GM12878 (cell line): ENCODE results near the gene PES1. TPM values are rescaled to one million over a fixed set of nuclear protein-coding genes. Genes with fewer than 3 reads are reported as not detected.

Source experiments
- ATAC-seq: fragments of 200-7000 bp; cut with Tn5 transposase; 3 replicates; pipeline ENCODE4 v1.9.1; 2020; ENCODE audit warnings: mild to moderate bottlenecking, moderate library complexity
- BruUV-seq: library from RNA; stranded (reverse); fragments of 400-500 nt; replicated peaks from 2 replicates; lab custom pipeline; 2021; lab: Mats Ljungman, UMichigan
- CTCF ChIA-PET: fragments of 300-600 bp; sonication (Branson Sonifier 250); formaldehyde crosslinking; extraction: SDS; loops from one replicate; lab custom pipeline; 2021; ENCODE audit warnings: inconsistent platforms; lab: Yijun Ruan, JAX
- POLR2A ChIA-PET: fragments of 350-600 bp; formaldehyde crosslinking; extraction: SDS; loops from one replicate; lab custom pipeline; 2021; ENCODE audit warnings: inconsistent platforms; lab: Charles Lee
- RAD21 ChIA-PET: fragments of 300-600 bp; sonication (Branson Sonifier 250); formaldehyde crosslinking; loops from one replicate; lab custom pipeline; 2023; ENCODE audit warnings: antibody characterized with exemption; ENCODE audit not compliant: unreplicated experiment; lab: Charles Lee
- SMC1A ChIA-PET: fragments of 300-600 bp; sonication (Branson Sonifier 250); formaldehyde crosslinking; loops from one replicate; lab custom pipeline; 2023; ENCODE audit not compliant: unreplicated experiment, uncharacterized antibody; lab: Charles Lee
- DNase-seq: peaks from one replicate; pipeline ENCODE4 v3.0.0-alpha.2; 2011; ENCODE audit warnings: low read depth, low spot score
- FAIRE-seq: peaks from 3 replicates; lab custom pipeline; 2011; peaks lifted over from hg19 to GRCh38; lab: Jason Lieb, UNC
- H2AFZ ChIP-seq: 2 replicates; pipeline ENCODE4 v1.6.0; 2011; ENCODE audit warnings: low read depth, low read length, control low read depth; ENCODE audit not compliant: control insufficient read depth
- H3K27ac ChIP-seq: 2 replicates; pipeline ENCODE4 v1.5.1; 2011; ENCODE audit warnings: control low read depth; ENCODE audit not compliant: control insufficient read depth, insufficient read depth
- H3K27me3 ChIP-seq, 2 experiments: replicated peaks in 1 of 2; 2 replicates each; pipeline versions ENCODE4 v1.6.0 to v1.6.1; 2011; ENCODE audit warnings: low read length in 1 of 2; ENCODE audit not compliant: control insufficient read depth in 2 of 2, insufficient read depth in 2 of 2
- H3K36me3 ChIP-seq, 2 experiments: 2 replicates each; pipeline ENCODE4 v1.5.1; 2011; ENCODE audit warnings: low read length in 1 of 2; ENCODE audit not compliant: control insufficient read depth in 2 of 2, insufficient read depth in 2 of 2
- H3K4me1 ChIP-seq: 2 replicates; pipeline ENCODE4 v1.6.1; 2011; ENCODE audit warnings: mild to moderate bottlenecking, low read length, moderate library complexity, mixed read lengths; ENCODE audit not compliant: control insufficient read depth, insufficient read depth
- H3K4me2 ChIP-seq: 2 replicates; pipeline ENCODE4 v1.6.0; 2011; ENCODE audit warnings: control low read depth; ENCODE audit not compliant: control insufficient read depth, insufficient read depth
- H3K4me3 ChIP-seq: fragments of 200-600 bp; sonication (generic); 2 replicates; pipeline ENCODE4 v1.5.1; 2016
- H3K79me2 ChIP-seq: 2 replicates; pipeline ENCODE4 v1.6.0; 2011; ENCODE audit warnings: low read length; ENCODE audit not compliant: control insufficient read depth, insufficient read depth
- H3K9ac ChIP-seq: 2 replicates; pipeline ENCODE4 v1.8.0; 2011; ENCODE audit warnings: low read length, control low read depth, mixed read lengths; ENCODE audit not compliant: control insufficient read depth, insufficient read depth
- H3K9me3 ChIP-seq: replicated peaks from 3 replicates; pipeline ENCODE4 v1.5.1; 2011; ENCODE audit warnings: mild to moderate bottlenecking, low read length; ENCODE audit not compliant: control insufficient read depth, insufficient read depth
- H4K20me1 ChIP-seq: 2 replicates; pipeline ENCODE4 v1.6.0; 2011; ENCODE audit not compliant: control insufficient read depth, insufficient read depth
- CHD2 ChIP-seq: IDR thresholded peaks from 2 replicates; pipeline ENCODE4 v1.6.1; 2011; ENCODE audit warnings: low read depth, low read length, improper control_type of control experiment, borderline replicate concordance
- SPI1 ChIP-seq: IDR thresholded peaks from 2 replicates; pipeline ENCODE4 v1.6.1; 2011; ENCODE audit warnings: low read depth, mild to moderate bottlenecking, low read length, moderate library complexity, borderline replicate concordance; ENCODE audit not compliant: insufficient read depth
- whole genome bisulfite sequencing: methylation state at CpG from one replicate; pipeline ENCODE4 v1.1.6; 2016; ENCODE audit warnings: low lambda C conversion rate; ENCODE audit not compliant: insufficient replicate concordance, insufficient coverage; ENCODE audit errors: missing lambda C conversion rate; 5-methylcytosine and 5-hydroxymethylcytosine counted together
- in situ Hi-C: fragments of 300-500 bp; cut with MboI; formaldehyde crosslinking; loops from 9 replicates; pipeline ENCODE4 v1.14.3; 2018; ENCODE audit warnings: mixed read lengths
- intact Hi-C: fragments of 100-400 bp; cut with micrococcal nuclease; formaldehyde crosslinking; loops from one replicate; pipeline ENCODE4 v1.14.2; 2022; ENCODE audit not compliant: unreplicated experiment
- polyA plus RNA-seq, 11 experiments: library from polyadenylated mRNA; depleted of rRNA in 4 of 11; unstranded in 6 of 11; stranded (reverse) in 5 of 11; fragments of >200 nt; fragmentation: Nextera tagmentation in 4 of 11; fragmentation: Illumina TruSeq in 1 of 11; extraction: Ambion mirVana in 4 of 11; extraction: Trizol in 1 of 11; gene quantifications; 1 replicate in 1 of 11; 2 replicates in 10 of 11; pipeline versions ENCODE4 v1.2.1 to v1.2.3, GENCODE V29; 2011 to 2016; ENCODE audit warnings: inconsistent platforms in 2 of 11, missing spikeins in 2 of 11, low read depth in 1 of 11
- total RNA-seq, 4 experiments: library from RNA; depleted of rRNA in 3 of 4; stranded (reverse); fragments of >200 nt in 3 of 4; fragmentation: Illumina TruSeq in 1 of 4; extraction: Trizol in 1 of 4; gene quantifications; 2 replicates each; pipeline versions ENCODE4 v1.2.1 to v1.2.3, GENCODE V29; 2013 to 2021
- TF ChIP-seq, protein P1 (sequence below): IDR thresholded peaks from 2 replicates; pipeline ENCODE4 v1.6.1; 2012; ENCODE audit warnings: improper control_type of control experiment, low read depth, low read length; ENCODE audit not compliant: insufficient replicate concordance

The PES1 gene
- total and polyA plus RNA-seq, 10 of the 15 experiments (the other 5 are each of a cell fraction or from before 2014, with no cell fraction given): 6.9 to 139 (median 106) TPM

GRCh38 chr22:30615543-30615954, 23.8 kb upstream of the PES1 start:
- CTCF ChIA-PET: interaction anchor here (1.1 to 1.9 kb wide), 2 partner anchors 9 to 19 kb away, joined by 4 read pairs; no protein-coding TSS in a partner anchor
- 64% methylated on average over 6 of the region's 7 CpGs for WGBS

More at GRCh38 chr22:30615543-30615954, 23.8 kb upstream of the PES1 start:
- BruUV-seq: no TSS peak
- DNase-seq (no peak), FAIRE-seq (no peak), ATAC-seq (no peak)
- RAD21 ChIA-PET: no interaction called here
- no peaks in the 10 kb centered on the region for H4K20me1 ChIP-seq
- no peaks in the 10 kb centered on the region for H3K9me3 ChIP-seq
- H3K27ac ChIP-seq: no peak overlapping the region
- H3K4me3 ChIP-seq: no peak overlapping the region
- in situ Hi-C loops: no loop called here
- SMC1A ChIA-PET: interaction anchor here (0.7 kb wide), 1 partner anchor 21 kb away, joined by 4 read pairs; no protein-coding TSS in a partner anchor
- intact Hi-C loops: no loop called here
- POLR2A ChIA-PET: no interaction called here
- TF ChIP-seq CHD2 (no peak), SPI1 (no peak)
- TF ChIP-seq, protein P1, sequence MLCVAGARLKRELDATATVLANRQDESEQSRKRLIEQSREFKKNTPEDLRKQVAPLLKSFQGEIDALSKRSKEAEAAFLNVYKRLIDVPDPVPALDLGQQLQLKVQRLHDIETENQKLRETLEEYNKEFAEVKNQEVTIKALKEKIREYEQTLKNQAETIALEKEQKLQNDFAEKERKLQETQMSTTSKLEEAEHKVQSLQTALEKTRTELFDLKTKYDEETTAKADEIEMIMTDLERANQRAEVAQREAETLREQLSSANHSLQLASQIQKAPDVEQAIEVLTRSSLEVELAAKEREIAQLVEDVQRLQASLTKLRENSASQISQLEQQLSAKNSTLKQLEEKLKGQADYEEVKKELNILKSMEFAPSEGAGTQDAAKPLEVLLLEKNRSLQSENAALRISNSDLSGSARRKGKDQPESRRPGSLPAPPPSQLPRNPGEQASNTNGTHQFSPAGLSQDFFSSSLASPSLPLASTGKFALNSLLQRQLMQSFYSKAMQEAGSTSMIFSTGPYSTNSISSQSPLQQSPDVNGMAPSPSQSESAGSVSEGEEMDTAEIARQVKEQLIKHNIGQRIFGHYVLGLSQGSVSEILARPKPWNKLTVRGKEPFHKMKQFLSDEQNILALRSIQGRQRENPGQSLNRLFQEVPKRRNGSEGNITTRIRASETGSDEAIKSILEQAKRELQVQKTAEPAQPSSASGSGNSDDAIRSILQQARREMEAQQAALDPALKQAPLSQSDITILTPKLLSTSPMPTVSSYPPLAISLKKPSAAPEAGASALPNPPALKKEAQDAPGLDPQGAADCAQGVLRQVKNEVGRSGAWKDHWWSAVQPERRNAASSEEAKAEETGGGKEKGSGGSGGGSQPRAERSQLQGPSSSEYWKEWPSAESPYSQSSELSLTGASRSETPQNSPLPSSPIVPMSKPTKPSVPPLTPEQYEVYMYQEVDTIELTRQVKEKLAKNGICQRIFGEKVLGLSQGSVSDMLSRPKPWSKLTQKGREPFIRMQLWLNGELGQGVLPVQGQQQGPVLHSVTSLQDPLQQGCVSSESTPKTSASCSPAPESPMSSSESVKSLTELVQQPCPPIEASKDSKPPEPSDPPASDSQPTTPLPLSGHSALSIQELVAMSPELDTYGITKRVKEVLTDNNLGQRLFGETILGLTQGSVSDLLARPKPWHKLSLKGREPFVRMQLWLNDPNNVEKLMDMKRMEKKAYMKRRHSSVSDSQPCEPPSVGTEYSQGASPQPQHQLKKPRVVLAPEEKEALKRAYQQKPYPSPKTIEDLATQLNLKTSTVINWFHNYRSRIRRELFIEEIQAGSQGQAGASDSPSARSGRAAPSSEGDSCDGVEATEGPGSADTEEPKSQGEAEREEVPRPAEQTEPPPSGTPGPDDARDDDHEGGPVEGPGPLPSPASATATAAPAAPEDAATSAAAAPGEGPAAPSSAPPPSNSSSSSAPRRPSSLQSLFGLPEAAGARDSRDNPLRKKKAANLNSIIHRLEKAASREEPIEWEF: no peak
- H3K79me2 ChIP-seq: no peaks in the 10 kb centered on the region
- peaks cover 1% of the 10 kb centered on the region; the same call in 1 of the 2 replicates for H3K4me1 ChIP-seq
- H2AFZ ChIP-seq: no peak overlapping the region
- no peak overlapping the region for H3K4me2 ChIP-seq
- no peaks in the 10 kb centered on the region for H3K27me3 ChIP-seq
- H3K36me3 ChIP-seq: no peaks in the 10 kb centered on the region
- H3K9ac ChIP-seq: no peak overlapping the region
